Tibial artery (tissue), 4 donors: ENCODE results near the gene NHSL2.
A peak's percentile ranks its signal among the peaks of the same experiment; 100 is the strongest.
"Not testable (repeated sequence)": the region's sequence is repeated elsewhere in the genome, so short reads cannot be mapped to it uniquely, and the experiment has no call there.

Source experiments
- DNase-seq, 2 donors: peaks; one replicate each; pipeline ENCODE4 v3.0.0-alpha.2; 2019
- H3K27ac ChIP-seq, 2 donors: fragments of 200-600 bp; sonication (generic) in 1 of 2; 1 replicate in 1 of 2; 2 replicates in 1 of 2; pipeline ENCODE4 v1.5.1; 2018 to 2019; ENCODE audit warnings: mild to moderate bottlenecking in 1 of 2
- H3K27me3 ChIP-seq, 2 donors: fragments of 200-600 bp; sonication (generic) in 1 of 2; one replicate each; pipeline versions ENCODE4 v1.5.1 to v1.6.0; 2016 to 2019
- H3K36me3 ChIP-seq, 3 donors: fragments of 200-600 bp; sonication (generic) in 2 of 3; one replicate each; pipeline ENCODE4 v1.5.1; 2016 to 2019; ENCODE audit warnings: mild to moderate bottlenecking in 2 of 3
- H3K4me1 ChIP-seq, 4 donors: fragments of 200-600 bp; sonication (generic) in 2 of 4; 1 replicate in 3 of 4; 2 replicates in 1 of 4; pipeline ENCODE4 v1.5.1; 2016 to 2019
- H3K4me3 ChIP-seq, 2 donors: fragments of 200-600 bp; sonication (generic) in 1 of 2; 1 replicate in 1 of 2; 2 replicates in 1 of 2; pipeline ENCODE4 v1.5.1; 2018 to 2019; ENCODE audit warnings: mild to moderate bottlenecking in 2 of 2
- H3K9me3 ChIP-seq, 3 donors: fragments of 200-600 bp; sonication (generic) in 1 of 3; one replicate each; pipeline ENCODE4 v1.5.1; 2016 to 2019
- intact Hi-C: fragments of 100-400 bp; cut with DNase I; formaldehyde crosslinking; loops from one replicate; pipeline ENCODE4 v1.15.0; 2023; ENCODE audit warnings: low total_unique reads
- TF ChIP-seq, protein P1 (sequence below), 2 experiments: fragments of 200-600 bp in 1 of 2; fragments of 450-650 bp in 1 of 2; IDR thresholded peaks; one replicate each; pipeline ENCODE4 v1.5.1; 2017 to 2019; ENCODE audit warnings: antibody characterized with exemption in 2 of 2, mild to moderate bottlenecking in 1 of 2, moderate library complexity in 1 of 2

The NHSL2 gene

DNA sequence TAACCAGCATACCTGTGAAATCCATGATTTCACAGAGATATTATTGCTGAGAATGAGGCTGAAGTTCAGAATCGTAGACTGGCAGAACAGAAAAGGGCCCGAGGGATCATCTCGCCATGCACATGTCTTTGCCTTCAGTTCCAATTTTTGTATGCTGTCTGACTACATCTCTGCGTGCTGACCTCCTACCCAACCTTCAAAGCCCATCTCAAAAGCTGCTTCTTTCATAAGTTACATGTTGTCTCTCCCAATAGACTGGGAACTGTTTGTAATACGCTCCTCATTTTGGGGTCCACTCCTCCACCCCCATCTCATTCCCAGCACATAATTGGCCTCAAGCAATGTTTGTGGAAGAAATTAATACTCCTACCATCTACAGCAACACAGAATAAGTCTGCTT, 142.9 kb downstream of the NHSL2 start:
- Histone ChIP-seq H3K4me1 (peaks cover 0 to 21% (median 0%) of the 10 kb centered on the region in 4 donors), H3K36me3 (no peaks in the 10 kb centered on the region), H3K27ac (no peak overlapping the region), H3K9me3 (no peaks in the 10 kb centered on the region), H3K27me3 (no peaks in the 10 kb centered on the region), H3K4me3 (no peak overlapping the region)
- TF ChIP-seq, protein P1, sequence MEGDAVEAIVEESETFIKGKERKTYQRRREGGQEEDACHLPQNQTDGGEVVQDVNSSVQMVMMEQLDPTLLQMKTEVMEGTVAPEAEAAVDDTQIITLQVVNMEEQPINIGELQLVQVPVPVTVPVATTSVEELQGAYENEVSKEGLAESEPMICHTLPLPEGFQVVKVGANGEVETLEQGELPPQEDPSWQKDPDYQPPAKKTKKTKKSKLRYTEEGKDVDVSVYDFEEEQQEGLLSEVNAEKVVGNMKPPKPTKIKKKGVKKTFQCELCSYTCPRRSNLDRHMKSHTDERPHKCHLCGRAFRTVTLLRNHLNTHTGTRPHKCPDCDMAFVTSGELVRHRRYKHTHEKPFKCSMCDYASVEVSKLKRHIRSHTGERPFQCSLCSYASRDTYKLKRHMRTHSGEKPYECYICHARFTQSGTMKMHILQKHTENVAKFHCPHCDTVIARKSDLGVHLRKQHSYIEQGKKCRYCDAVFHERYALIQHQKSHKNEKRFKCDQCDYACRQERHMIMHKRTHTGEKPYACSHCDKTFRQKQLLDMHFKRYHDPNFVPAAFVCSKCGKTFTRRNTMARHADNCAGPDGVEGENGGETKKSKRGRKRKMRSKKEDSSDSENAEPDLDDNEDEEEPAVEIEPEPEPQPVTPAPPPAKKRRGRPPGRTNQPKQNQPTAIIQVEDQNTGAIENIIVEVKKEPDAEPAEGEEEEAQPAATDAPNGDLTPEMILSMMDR (IDR thresholded peaks at IDR 0.05) = no peak
- intact Hi-C loops = no loop called here
- no peak for DNase-seq

GRCh38 chrX:72054779-72055489, 144.3 kb downstream of the NHSL2 start:
- intact Hi-C loops = no loop called here
- Histone ChIP-seq H3K36me3 (no peaks in the 10 kb centered on the region), H3K9me3 (no peaks in the 10 kb centered on the region), H3K27me3 (no peaks in the 10 kb centered on the region), H3K27ac (no peak overlapping the region), H3K4me1 (peaks cover 0 to 17% (median 0%) of the 10 kb centered on the region in 4 donors), H3K4me3 (no peak overlapping the region)
- no peak for DNase-seq
- TF ChIP-seq, protein P1 (IDR thresholded peaks at IDR 0.05) = no peak

GRCh38 chrX:72057331-72057730, 146.7 kb downstream of the NHSL2 start:
- Histone ChIP-seq H3K36me3 (no peaks in the 10 kb centered on the region), H3K4me3 (no peak overlapping the region), H3K4me1 (peaks cover 0 to 28% (median 4%) of the 10 kb centered on the region in 4 donors), H3K27me3 (no peaks in the 10 kb centered on the region), H3K27ac (no peak overlapping the region), H3K9me3 (no peaks in the 10 kb centered on the region)
- intact Hi-C loops = no loop called here
- TF ChIP-seq, protein P1 (IDR thresholded peaks at IDR 0.05) = no peak
- no peak for DNase-seq

- Histone ChIP-seq H3K27me3 (no peaks in the 10 kb centered on the region), H3K36me3 (no peaks in the 10 kb centered on the region), H3K4me1 (peaks cover 0 to 29% (median 6%) of the 10 kb centered on the region in 4 donors), H3K27ac (no peak overlapping the region), H3K4me3 (no peak overlapping the region), H3K9me3 (no peaks in the 10 kb centered on the region)
- TF ChIP-seq, protein P1 (IDR thresholded peaks at IDR 0.05) = no peak
- intact Hi-C loops = no loop called here
- no peak for DNase-seq
Measured at GRCh38 chrX:72057849-72058248, 147.2 kb downstream of the NHSL2 start.

DNA sequence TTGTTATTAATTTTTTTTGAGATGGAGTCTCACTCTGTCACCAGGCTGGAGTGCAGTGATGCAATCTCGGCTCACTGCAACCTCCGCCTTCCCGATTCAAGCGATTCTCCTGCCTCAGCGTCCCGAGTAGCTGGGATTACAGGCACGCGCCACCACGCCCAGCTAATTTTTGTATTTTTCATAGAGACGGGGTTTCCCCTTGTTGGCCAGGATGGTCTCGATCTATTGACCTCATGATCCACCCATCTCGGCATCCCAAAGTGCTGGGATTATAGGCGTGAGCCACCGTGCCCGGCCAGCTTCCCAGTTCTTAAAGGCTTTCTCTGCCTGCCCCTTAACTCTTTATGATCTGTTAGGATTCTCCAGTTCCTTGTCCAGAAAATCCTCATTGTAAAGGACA, 147.7 kb downstream of the NHSL2 start:
- H3K27me3 ChIP-seq, H3K36me3 ChIP-seq, H3K9me3 ChIP-seq, H3K27ac ChIP-seq, intact Hi-C loops, H3K4me3 ChIP-seq, DNase-seq: not testable (repeated sequence)
- peaks cover 0 to 30% (median 6%) of the 10 kb centered on the region in 4 donors for H3K4me1 ChIP-seq

- H3K4me1 ChIP-seq = peaks cover 0 to 30% (median 6%) of the 10 kb centered on the region in 4 donors
- no peaks in the 10 kb centered on the region for H3K27me3 ChIP-seq
- DNase-seq = peak; percentile 42 to 77
- no peaks in the 10 kb centered on the region for H3K9me3 ChIP-seq
- intact Hi-C loops = no loop called here
- TF ChIP-seq, protein P1 (IDR thresholded peaks at IDR 0.05) = no peak
- H3K4me3 ChIP-seq = no peak overlapping the region
- H3K36me3 ChIP-seq = no peaks in the 10 kb centered on the region
- peak overlapping the region; percentile 32 to 58 for H3K27ac ChIP-seq
Measured at GRCh38 chrX:72060196-72060920, 149.7 kb downstream of the NHSL2 start.
